WTC11 (cell line): ENCODE results near the gene CLEC4D. TPM values are rescaled to one million over a fixed set of nuclear protein-coding genes. Genes with fewer than 3 reads are reported as not detected.
"Not testable (repeated sequence)": the region's sequence is repeated elsewhere in the genome, so short reads cannot be mapped to it uniquely, and the experiment has no call there.

Source experiments
- ATAC-seq: fragments of 200-7000 bp; cut with Tn5 transposase; 2 replicates; pipeline ENCODE4 v1.10.0; 2021; ENCODE audit warnings: mild to moderate bottlenecking, moderate library complexity
- CTCF ChIA-PET: fragments of 300-600 bp; sonication (Branson Sonifier 250); formaldehyde crosslinking; loops from one replicate; lab custom pipeline; 2021; ENCODE audit warnings: antibody characterized with exemption; lab: Charles Lee
- POLR2A ChIA-PET: fragments of 350-600 bp; sonication (Branson Sonifier 250); formaldehyde crosslinking; loops from one replicate; lab custom pipeline; 2021; ENCODE audit warnings: antibody characterized with exemption; lab: Charles Lee
- DNase-seq: peaks from one replicate; pipeline ENCODE4 v3.0.0; 2021; ENCODE audit warnings: low spot score
- H3K27ac Mint-ChIP-seq: 2 replicates; pipeline ENCODE4 v1.8.0; 2021; ENCODE audit warnings: mixed read lengths
- H3K27me3 Mint-ChIP-seq: 2 replicates; pipeline ENCODE4 v1.8.0; 2021; ENCODE audit warnings: low read depth, mild to moderate bottlenecking, moderate library complexity, mixed read lengths
- H3K36me3 Mint-ChIP-seq: 2 replicates; pipeline ENCODE4 v1.8.0; 2021; ENCODE audit warnings: mixed read lengths
- H3K4me1 Mint-ChIP-seq: 2 replicates; pipeline ENCODE4 v1.8.0; 2022; ENCODE audit warnings: mixed read lengths
- H3K4me3 Mint-ChIP-seq: 2 replicates; pipeline ENCODE4 v1.8.0; 2021; ENCODE audit warnings: mild to moderate bottlenecking, moderate library complexity, mixed read lengths
- H3K9me3 Mint-ChIP-seq: 2 replicates; pipeline ENCODE4 v1.8.0; 2021; ENCODE audit warnings: mixed read lengths
- CREM ChIP-seq: sonication (generic); formaldehyde crosslinking; IDR thresholded peaks from 2 replicates; pipeline ENCODE4 v1.8.1; 2022; ENCODE audit warnings: mild to moderate bottlenecking, missing genetic modification reagents, moderate library complexity
- ERG ChIP-seq: fragments of 250-450 bp; sonication (Bioruptor Pico); IDR thresholded peaks from 2 replicates; pipeline ENCODE4 v1.8.0; 2021; ENCODE audit warnings: mild to moderate bottlenecking
- ESRRA ChIP-seq: sonication (generic); formaldehyde crosslinking; IDR thresholded peaks from 2 replicates; pipeline ENCODE4 v1.8.1; 2022; ENCODE audit warnings: mild to moderate bottlenecking, missing genetic modification reagents, borderline replicate concordance
- FOXK1 ChIP-seq: sonication (generic); formaldehyde crosslinking; IDR thresholded peaks from 2 replicates; pipeline ENCODE4 v1.8.0; 2022; ENCODE audit warnings: mild to moderate bottlenecking, moderate library complexity, missing genetic modification reagents
- FOXP1 ChIP-seq: sonication (generic); formaldehyde crosslinking; IDR thresholded peaks from 2 replicates; pipeline ENCODE4 v1.8.0; 2022; ENCODE audit warnings: missing genetic modification reagents, mild to moderate bottlenecking, moderate library complexity, borderline replicate concordance
- MYBL2 ChIP-seq: sonication (generic); formaldehyde crosslinking; IDR thresholded peaks from 2 replicates; pipeline ENCODE4 v1.8.1; 2023; ENCODE audit warnings: mild to moderate bottlenecking, moderate library complexity, missing genetic modification reagents
- NR1H2 ChIP-seq: sonication (generic); formaldehyde crosslinking; IDR thresholded peaks from 2 replicates; pipeline ENCODE4 v1.9.0; 2021; ENCODE audit warnings: mild to moderate bottlenecking, moderate library complexity, missing genetic modification reagents
- PRRX2 ChIP-seq: fragments of 250-450 bp; sonication (Bioruptor Pico); IDR thresholded peaks from 2 replicates; pipeline ENCODE4 v1.8.0; 2021; ENCODE audit warnings: mild to moderate bottlenecking
- RELA ChIP-seq: sonication (generic); formaldehyde crosslinking; IDR thresholded peaks from 2 replicates; pipeline ENCODE4 v1.8.1; 2022; ENCODE audit warnings: missing genetic modification reagents, mild to moderate bottlenecking, borderline replicate concordance
- TCF7 ChIP-seq: sonication (generic); formaldehyde crosslinking; IDR thresholded peaks from 2 replicates; pipeline ENCODE4 v1.8.0; 2022; ENCODE audit warnings: mild to moderate bottlenecking, low read depth, missing genetic modification reagents, moderate library complexity
- USF2 ChIP-seq: sonication (generic); formaldehyde crosslinking; IDR thresholded peaks from 2 replicates; pipeline ENCODE4 v1.8.1; 2023; ENCODE audit warnings: mild to moderate bottlenecking, missing genetic modification reagents, moderate library complexity
- ZMAT4 ChIP-seq: fragments of 250-450 bp; sonication (Bioruptor Pico); IDR thresholded peaks from 2 replicates; pipeline ENCODE4 v1.9.0; 2021; ENCODE audit warnings: mild to moderate bottlenecking
- ZNF121 ChIP-seq: sonication (generic); formaldehyde crosslinking; IDR thresholded peaks from 2 replicates; pipeline ENCODE4 v1.8.0; 2023; ENCODE audit warnings: missing genetic modification reagents
- ZNF138 ChIP-seq: sonication (generic); formaldehyde crosslinking; conservative IDR thresholded peaks from 2 replicates; pipeline ENCODE4 v1.8.1; 2022; ENCODE audit warnings: mild to moderate bottlenecking, moderate library complexity, missing genetic modification reagents
- ZNF317 ChIP-seq: sonication (generic); formaldehyde crosslinking; IDR thresholded peaks from 2 replicates; pipeline ENCODE4 v1.8.1; 2023; ENCODE audit warnings: low read depth, mild to moderate bottlenecking, moderate library complexity, missing genetic modification reagents, borderline replicate concordance
- total RNA-seq: library from RNA; stranded (reverse); gene quantifications from 3 replicates; pipeline ENCODE4 v1.2.3, GENCODE V29; 2021

The CLEC4D gene
- total RNA-seq, 1 experiment from 2014 or later, result 0.09 TPM

GRCh38 chr12:8564656-8565055 lies 51.4 kb downstream of the CLEC4D start (continued):
- no peak for TF ChIP-seq ZNF317 (CRISPR knock-in tag)
- no peak for TF ChIP-seq NR1H2 (CRISPR knock-in tag)
- TF ChIP-seq CREM (CRISPR knock-in tag), result no peak
- TF ChIP-seq, all 79 proteins: peak for 0

- Mint-ChIP-seq H3K36me3 (peaks cover 25% of the 10 kb centered on the region), H3K4me1 (peaks cover 35% of the 10 kb centered on the region), H3K9me3 (peaks cover 28% of the 10 kb centered on the region)
- H3K27me3 Mint-ChIP-seq, H3K27ac Mint-ChIP-seq, POLR2A ChIA-PET, DNase-seq, H3K4me3 Mint-ChIP-seq, ATAC-seq: not testable (repeated sequence)
- CTCF ChIA-PET, result interaction anchor here (0.6 to 1.5 kb wide), 3 partner anchors 22 to 38 kb away, joined by 3 to 7 read pairs (median 3); no protein-coding TSS in a partner anchor
These were observed 52.7 kb downstream of the CLEC4D start for GRCh38 chr12:8566052-8566451.

- peaks cover 4% of the 10 kb centered on the region; the same call in 1 of the 2 replicates for H3K27me3 Mint-ChIP-seq
- TF ChIP-seq FOXK1 (CRISPR knock-in tag) (no peak), FOXP1 (CRISPR knock-in tag) (no peak), RELA (CRISPR knock-in tag) (no peak), ZNF138 (no peak), ERG (CRISPR knock-in tag) (no peak), MYBL2 (CRISPR knock-in tag) (no peak), PRRX2 (CRISPR knock-in tag) (no peak), ZMAT4 (CRISPR knock-in tag) (no peak), TCF7 (CRISPR knock-in tag) (no peak), ESRRA (CRISPR knock-in tag) (no peak), ZNF121 (CRISPR knock-in tag) (no peak), USF2 (no peak)
- TF ChIP-seq, all 79 proteins: peak for 0
- Mint-ChIP-seq H3K36me3 (peaks cover 21% of the 10 kb centered on the region), H3K4me1 (peaks cover 35% of the 10 kb centered on the region), H3K4me3 (no peak overlapping the region), H3K9me3 (peaks cover 23% of the 10 kb centered on the region), H3K27ac (no peak overlapping the region)
- ATAC-seq, result no peak
- ChIA-PET POLR2A (no interaction called here), CTCF (interaction anchor here (0.6 to 1.5 kb wide), 2 partner anchors 22 to 38 kb away, joined by 3 to 7 read pairs; no protein-coding TSS in a partner anchor)
- DNase-seq, result no peak
These were observed 53.2 kb downstream of the CLEC4D start for GRCh38 chr12:8566525-8566924.

Other genes with a start within 250 kb of the CLEC4D start
- 0.11 to 0.20 TPM in 2 of 3 replicates, not detected in the other for gene CLEC6A, start 57.5 kb upstream of the CLEC4D start, total RNA-seq
- gene CLEC4E, start 27.4 kb downstream of the CLEC4D start, total RNA-seq, result not detected in 3 replicates
- 0.13 TPM in 1 of 3 replicates, not detected in the others for gene AICDA, start 99.4 kb downstream of the CLEC4D start, total RNA-seq
- gene MFAP5, start 149.3 kb downstream of the CLEC4D start, total RNA-seq, result 0.69 to 0.96 TPM in 2 of 3 replicates, not detected in the other
- gene RIMKLB, start 184.5 kb downstream of the CLEC4D start, total RNA-seq, result 106 to 109 TPM (median 107 TPM) in 3 replicates